ENCODE measurements around the gene ARL4A. TPM values are rescaled to one million over a fixed set of nuclear protein-coding genes. Genes with fewer than 3 reads are reported as not detected.

The ARL4A gene
- total and polyA plus RNA-seq, 9 of the 15 experiments (the other 6 are each of a cell fraction or from before 2014, with no cell fraction given) = 118 to 688 (median 172) TPM

GRCh38 chr7:12716722-12717121 is 29.3 kb downstream of the ARL4A start (continued):
- no peak for TF ChIP-seq MLX (CRISPR knock-in tag; conservative IDR thresholded peaks at IDR 0.05)
- TF ChIP-seq BRF1 (IDR thresholded peaks at IDR 0.05; ENCODE audit: borderline replicate concordance, extremely low read depth, insufficient read length) = no peak
- no peak for TF ChIP-seq ETS1 (conservative IDR thresholded peaks at IDR 0.05; ENCODE audit: control insufficient read depth, low read depth, low read length)
- no peak for TF ChIP-seq ZKSCAN1 (IDR thresholded peaks at IDR 0.05; ENCODE audit: low read depth, low read length)
- TF ChIP-seq ZSCAN29 (IDR thresholded peaks at IDR 0.05) = no peak
- TF ChIP-seq IRF9 (tag; IDR thresholded peaks at IDR 0.05) = no peak
- TF ChIP-seq TSHZ1 (CRISPR knock-in tag; IDR thresholded peaks at IDR 0.05) = no peak
- no peak for TF ChIP-seq ZNF311 (CRISPR knock-in tag; IDR thresholded peaks at IDR 0.05)
- TF ChIP-seq ZNF436 (CRISPR knock-in tag; IDR thresholded peaks at IDR 0.05) = no peak
- no peak for TF ChIP-seq SIN3B (IDR thresholded peaks at IDR 0.05; ENCODE audit: low read depth)
- TF ChIP-seq SMC3 (conservative IDR thresholded peaks at IDR 0.05; ENCODE audit: insufficient read depth, low read depth, low read length) = no peak
- no peak for TF ChIP-seq RNF2 (IDR thresholded peaks at IDR 0.05)
- no peak; the same call in 1 of the 2 replicates for TF ChIP-seq MTA3 (IDR thresholded peaks at IDR 0.05; ENCODE audit: borderline replicate concordance)
- TF ChIP-seq RFX7 (CRISPR knock-in tag; IDR thresholded peaks at IDR 0.05) = no peak
- TF ChIP-seq KAT2B (IDR thresholded peaks at IDR 0.05; ENCODE audit: low read depth, low read length) = no peak
- TF ChIP-seq NELFE (IDR thresholded peaks at IDR 0.05; ENCODE audit: insufficient read depth, insufficient read length) = no peak
- TF ChIP-seq TARDBP (IDR thresholded peaks at IDR 0.05) = no peak
- TF ChIP-seq CBFA2T2 (conservative IDR thresholded peaks at IDR 0.05) = no peak
- no peak for TF ChIP-seq ZNF655 (CRISPR knock-in tag; IDR thresholded peaks at IDR 0.05)
- TF ChIP-seq ZNF324 (CRISPR knock-in tag; IDR thresholded peaks at IDR 0.05) = no peak
- no peak for TF ChIP-seq PHF21A (IDR thresholded peaks at IDR 0.05; ENCODE audit: borderline replicate concordance, low read depth)
- no peak for TF ChIP-seq TAF15 (IDR thresholded peaks at IDR 0.05; ENCODE audit: low read depth, low read length)
- TF ChIP-seq RBBP5 (IDR thresholded peaks at IDR 0.05; ENCODE audit: borderline replicate concordance, insufficient read depth, low read length, poor library complexity, severe bottlenecking) = no peak
- TF ChIP-seq IRF2 (CRISPR knock-in tag; IDR thresholded peaks at IDR 0.05) = no peak
